Activated CD4-positive, alpha-beta T cell treated with anti-CD3 and anti-CD28 coated beads, Interleukin-2, amount 50 U/mL, for 48 hours (primary cell): Measurements from ENCODE around the gene VPS37B.

Experiments
- DNase-seq, 2 experiments: peaks; one replicate each; pipeline ENCODE4 v3.0.0-alpha.2; 2020

Gene VPS37B

GRCh38 chr12:122851820-122852219 lies 44.1 kb downstream of the VPS37B start:
- no peak for DNase-seq

- no peak for DNase-seq
These were observed 45.1 kb downstream of the VPS37B start for GRCh38 chr12:122850695-122851350.

GRCh38 chr12:122850048-122850445 lies 45.9 kb downstream of the VPS37B start:
- DNase-seq = no peak

- DNase-seq = no peak
These were observed 46.4 kb downstream of the VPS37B start for GRCh38 chr12:122849352-122850047.

DNA sequence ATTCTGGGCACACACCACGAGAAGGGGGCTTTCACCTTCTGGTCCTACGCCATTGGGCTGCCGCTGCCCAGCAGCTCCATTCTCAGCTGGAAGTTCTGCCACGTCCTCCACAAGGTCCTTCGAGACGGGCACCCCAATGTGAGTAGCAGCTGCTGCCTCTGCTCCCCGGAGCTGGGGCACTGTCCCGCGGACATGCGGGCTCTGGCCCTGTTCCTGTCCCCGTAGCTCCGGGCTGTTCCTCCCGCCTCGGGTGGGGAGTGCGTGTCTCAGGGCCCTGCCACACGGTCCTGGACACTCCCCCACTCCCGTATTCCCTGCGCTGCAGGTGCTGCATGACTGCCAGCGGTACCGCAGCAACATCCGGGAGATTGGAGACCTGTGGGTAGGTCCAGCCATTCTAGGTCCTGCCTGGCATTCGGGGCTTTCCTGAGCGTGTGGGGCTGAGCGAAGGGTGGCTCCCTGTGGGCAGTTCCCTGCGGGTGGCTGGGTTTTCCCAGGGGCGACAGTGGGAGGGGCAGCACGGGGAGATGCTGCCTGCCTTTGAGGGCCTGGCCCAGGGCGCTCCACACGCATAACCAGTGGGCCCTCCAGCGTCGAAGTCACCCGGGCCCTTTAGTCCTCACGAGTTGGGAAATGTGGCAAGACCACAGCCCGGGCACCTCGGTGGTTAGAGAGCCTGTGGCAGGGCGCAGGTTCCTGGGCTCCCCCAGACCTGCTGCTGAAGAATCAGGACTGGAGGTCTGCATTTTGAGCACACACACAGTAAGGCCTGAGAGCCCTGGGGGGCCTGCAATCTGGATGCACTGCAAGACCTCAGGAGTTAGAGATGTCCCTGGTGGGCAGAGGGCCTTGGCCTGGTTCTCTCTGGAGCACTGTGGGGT lies 47.2 kb downstream of the VPS37B start:
- no peak for DNase-seq

DNA sequence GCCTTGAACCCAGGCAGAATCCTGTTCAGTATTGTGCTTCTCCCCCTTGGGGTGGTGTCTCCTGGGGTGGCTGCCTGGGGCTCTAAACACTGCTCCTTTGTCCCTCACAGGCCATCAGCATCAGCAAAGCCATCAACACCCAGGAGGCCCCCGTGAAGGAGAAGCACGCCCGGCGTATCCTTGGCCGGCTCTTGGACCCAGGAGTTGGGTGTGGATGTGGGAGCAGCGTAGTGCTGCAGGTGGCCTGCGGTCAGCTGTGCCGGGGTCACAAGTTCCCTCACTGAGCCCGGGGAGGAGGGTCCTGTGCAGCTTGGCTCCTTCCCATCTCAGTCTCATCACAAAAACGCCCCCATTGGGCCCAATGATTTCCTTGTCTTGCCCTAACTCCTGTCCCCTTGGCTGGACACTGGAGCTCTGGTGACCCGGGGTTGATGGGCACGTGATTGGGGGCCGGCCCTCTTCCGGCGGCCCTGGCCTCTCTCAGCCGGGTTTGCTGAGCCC lies 48.0 kb downstream of the VPS37B start:
- no peak for DNase-seq

DNA sequence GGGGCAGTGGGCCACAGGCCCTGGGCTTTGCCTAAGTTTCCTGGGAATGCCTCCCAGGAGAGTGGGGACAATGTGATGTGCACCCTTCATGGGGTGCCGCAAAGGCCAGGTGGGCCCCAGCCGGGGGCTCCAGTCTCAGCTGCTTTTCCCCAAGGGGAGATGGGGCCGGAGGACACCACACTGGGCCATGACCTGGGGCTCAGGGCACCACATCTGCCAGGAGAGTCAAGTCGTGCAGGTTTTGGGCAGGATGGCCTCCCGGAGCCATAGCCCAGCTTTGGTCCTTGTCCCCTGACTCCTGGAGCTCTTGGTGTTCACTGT lies 48.4 kb downstream of the VPS37B start:
- DNase-seq = no peak

DNA sequence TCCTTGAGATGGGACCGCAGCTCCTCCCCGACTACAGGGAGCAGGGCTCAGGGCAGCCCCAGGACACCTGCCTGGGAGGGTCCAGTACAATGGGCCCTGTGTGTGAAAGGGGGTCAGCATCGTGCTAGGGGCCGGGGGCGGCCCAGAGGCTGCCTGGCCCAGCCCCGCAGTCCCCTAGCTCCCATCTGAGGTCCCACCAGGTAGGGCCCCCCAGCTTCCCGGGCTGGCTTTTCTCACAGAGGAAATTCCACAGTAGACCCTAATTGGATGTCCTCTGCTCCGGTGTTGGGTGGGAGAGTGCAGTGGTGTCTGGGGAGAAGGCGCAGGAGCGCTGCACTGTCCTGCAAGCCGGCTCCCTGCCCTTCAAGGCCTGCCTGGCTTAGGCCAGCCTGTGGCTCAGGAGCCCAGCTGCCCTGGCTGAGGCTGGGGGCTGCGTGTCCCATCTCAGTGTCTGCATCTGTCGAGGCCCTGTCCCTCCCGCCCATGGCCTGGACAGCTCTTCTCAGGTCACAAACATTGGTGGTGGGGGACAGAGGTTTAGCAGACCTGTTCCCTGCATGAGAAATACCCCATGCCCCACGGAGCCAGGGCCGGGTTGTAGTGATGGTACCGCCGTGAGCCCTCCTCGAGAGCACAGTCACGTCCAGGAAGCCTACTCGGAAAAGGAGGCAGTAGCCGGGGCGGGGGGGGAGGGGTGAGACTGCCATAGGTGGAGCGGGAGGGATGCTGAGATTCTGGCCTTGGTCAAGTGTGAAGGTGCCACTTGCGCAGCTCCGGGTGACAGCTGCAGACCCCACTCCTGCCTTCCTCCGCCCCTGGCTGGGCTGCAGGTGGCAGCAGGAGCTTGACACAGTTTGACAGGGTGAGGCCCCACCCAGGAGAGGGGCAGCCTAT lies 49.1 kb downstream of the VPS37B start:
- no peak for DNase-seq

DNA sequence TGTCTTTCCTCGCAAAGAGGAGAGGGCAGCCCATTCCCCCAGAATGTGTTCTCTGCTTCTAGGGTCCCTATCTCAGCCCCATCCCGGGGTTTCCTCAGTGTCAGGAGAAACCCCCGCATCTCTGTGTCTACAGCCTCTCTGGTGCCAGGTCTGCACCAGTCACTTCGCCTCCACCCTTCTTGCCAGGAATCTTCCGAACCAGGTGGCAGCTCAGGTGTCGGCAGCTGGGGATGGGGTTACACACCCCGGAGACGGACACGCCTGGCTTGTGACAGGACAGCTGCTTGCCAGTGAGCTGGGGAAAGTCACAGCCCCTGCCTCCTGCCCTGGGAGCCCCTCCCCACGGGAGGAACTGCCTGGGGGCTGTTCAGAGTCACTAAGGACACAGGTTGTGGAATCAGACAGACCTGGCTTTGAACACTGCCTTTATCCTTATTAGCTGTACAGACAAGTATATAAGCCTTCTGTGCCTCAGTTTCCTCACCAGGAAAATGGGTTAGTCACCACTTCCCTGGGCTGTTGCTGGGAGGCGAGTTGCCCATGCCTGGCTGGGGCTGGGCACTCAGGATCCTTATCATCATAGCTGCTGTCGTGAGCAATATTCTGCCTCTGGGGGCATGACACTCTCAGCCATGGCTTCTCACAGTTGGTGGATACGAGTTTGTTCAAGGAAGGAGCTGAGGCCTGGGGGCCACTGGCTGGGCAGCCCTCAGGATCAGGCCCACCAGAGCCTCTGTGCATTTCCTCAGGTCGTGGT lies 49.9 kb downstream of the VPS37B start:
- no peak for DNase-seq

- no peak for DNase-seq
These were observed 50.7 kb downstream of the VPS37B start for GRCh38 chr12:122845041-122845864.

DNA sequence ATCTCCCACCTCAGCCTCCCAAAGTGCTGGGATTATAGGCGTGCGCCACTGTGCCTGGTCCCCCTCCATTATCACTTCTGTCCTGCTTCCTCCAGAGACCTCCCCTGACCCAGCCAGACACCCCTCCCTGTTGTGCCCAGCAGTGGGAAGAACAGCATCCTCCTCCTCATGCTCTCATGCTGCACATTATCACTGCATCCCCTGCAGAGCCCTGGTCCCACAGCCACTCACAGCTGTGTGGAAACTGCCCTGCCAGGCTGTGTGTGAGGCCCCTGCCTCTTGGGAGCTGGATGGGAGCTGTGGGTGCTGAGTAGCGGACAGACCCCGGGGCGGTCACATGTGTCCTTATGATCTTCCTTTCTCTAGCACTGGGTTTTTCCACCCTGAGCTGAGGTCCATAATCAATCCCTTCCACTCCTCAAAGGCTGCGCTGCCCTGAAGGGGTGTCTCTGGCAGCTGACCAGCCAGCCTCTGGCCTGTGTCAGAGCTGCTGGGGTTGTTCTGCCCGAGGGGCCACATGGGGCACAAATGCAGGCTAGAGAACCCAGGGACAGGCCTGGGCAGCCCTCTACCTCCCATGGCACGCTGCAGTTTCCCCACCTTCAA lies 51.5 kb downstream of the VPS37B start:
- no peak for DNase-seq

DNA sequence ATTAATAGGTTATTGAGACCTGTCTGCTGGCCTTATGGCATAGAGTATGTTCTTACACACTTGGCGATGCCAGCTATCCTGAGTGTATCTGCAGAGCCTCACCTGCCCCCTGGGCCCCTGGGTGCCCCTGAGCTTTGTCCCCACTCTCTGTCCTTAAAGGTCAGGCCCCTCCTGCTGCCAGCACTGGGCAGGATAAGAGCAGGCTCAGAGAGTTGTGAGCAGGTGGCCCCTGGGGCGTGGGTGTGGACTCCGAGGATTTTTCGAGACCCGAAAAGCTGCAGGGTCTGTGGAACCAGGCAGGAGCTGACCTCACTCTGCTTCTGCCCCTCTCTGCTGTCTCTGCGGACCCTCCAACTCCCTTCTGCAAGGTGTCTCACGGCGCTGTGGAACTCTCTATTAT lies 52.5 kb downstream of the VPS37B start:
- no peak for DNase-seq

- DNase-seq = no peak
These were observed 53.2 kb downstream of the VPS37B start for GRCh38 chr12:122842505-122843405.

DNA sequence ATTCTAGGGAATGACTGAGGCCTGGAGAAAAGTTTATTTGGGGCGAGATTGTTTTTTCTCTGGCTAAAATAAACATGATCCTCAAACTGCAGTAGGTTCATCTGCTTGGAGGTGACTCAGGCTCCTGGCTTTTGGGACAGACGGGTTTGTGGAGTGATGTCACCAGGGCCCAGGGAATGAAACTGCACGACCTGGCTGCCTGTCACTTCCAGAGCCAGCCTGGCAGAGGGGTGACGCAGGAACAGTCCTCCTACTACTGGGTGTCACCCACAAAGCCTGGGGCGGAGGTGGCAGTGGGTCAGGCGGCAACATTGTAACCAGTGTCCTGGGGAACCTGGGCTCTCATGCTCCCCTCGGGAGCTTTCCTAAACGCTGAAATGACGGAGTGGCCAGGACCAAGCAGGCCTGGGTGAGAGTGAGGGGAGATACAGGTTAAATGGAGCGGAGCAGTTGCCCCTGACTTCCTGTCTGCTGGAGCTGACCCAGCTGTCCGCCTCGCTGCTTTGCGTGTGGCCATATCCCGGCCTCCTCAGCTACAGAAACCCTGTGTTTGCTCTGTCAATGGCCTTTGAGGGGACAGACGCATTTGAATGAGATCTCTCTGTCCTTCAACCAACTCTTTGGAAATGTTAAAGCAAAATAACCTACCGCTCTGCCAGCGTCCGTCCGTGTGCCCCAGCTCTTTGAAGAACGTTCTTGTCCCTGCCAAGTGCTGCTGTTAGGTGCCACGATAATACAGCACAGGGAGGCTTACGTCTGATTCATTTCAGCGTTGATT lies 54.2 kb downstream of the VPS37B start:
- DNase-seq = no peak

GRCh38 chr12:122840580-122841513 lies 55.1 kb downstream of the VPS37B start:
- no peak for DNase-seq

- DNase-seq = no peak
These were observed 55.9 kb downstream of the VPS37B start for GRCh38 chr12:122839907-122840554.

DNA sequence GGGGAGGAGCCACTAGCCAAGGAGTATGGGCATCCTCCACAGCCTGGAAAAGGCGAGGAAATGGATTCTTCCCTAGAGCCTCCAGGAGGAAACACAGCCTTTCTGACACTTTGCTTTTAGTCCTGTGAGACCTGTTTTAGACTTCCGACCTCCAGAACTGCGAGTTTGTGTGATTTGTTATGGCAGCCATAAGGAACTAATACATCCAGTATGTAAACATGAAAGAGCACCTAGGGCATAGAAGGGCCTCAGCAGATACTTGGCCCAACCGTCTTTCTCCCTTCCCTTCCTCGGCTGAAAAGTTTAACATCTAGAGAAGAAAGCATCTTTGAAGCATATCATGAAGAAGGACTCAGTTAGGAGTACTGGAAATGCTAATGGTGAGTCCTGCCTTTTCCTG lies 57.1 kb downstream of the VPS37B start:
- no peak for DNase-seq
